Measurements from ENCODE around the gene LPP. TPM values are rescaled to one million over a fixed set of nuclear protein-coding genes. Genes with fewer than 3 reads are reported as not detected.

The LPP gene
- total and polyA plus RNA-seq, 2 donors (not counting 1 experiment from before 2014, with no cell fraction given), result 7.6 to 81.7 TPM

DNA sequence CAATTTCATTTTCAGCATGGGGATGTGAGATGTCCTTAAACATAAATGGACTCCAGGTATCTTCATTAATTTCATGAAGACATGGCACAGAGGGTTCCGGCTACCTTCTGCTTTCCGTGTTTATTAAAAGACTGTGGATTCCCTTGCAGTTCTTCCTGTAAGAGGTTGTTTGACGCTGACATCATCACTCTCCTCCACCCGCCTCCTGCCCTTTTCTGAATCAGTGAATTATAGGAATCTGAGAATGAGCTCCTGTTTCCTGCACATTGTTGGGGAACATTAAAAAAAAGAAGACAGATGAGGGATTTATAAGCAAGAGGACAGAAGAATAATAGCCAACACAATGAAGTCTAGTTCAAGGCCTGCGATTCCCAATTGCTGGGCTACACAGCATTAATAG is 191.3 kb downstream of the LPP start:
- H3K9me3 ChIP-seq (ENCODE audit: control extremely low read depth in 1 of 3, control insufficient read depth in 2 of 3, insufficient read depth in 1 of 3, low read length in 2 of 3), result no peaks in the 10 kb centered on the region
- H3K79me2 ChIP-seq (ENCODE audit: control insufficient read depth, insufficient read depth, low read length), result no peaks in the 10 kb centered on the region
- H3K4me1 Mint-ChIP-seq, result peaks cover 31% of the 10 kb centered on the region
- ATAC-seq (ENCODE audit: low read depth), result no peak
- no peaks in the 10 kb centered on the region for H3K27me3 Mint-ChIP-seq
- H3K36me3 ChIP-seq (replicated peaks in 1 of 2; ENCODE audit: control extremely low read depth in 1 of 2, control insufficient read depth in 1 of 2, extremely low read depth in 1 of 2, insufficient read depth in 2 of 2, low read length in 1 of 2), result no peaks in the 10 kb centered on the region
- no peak overlapping the region for H3K4me3 ChIP-seq (ENCODE audit: control extremely low read depth in 1 of 5, extremely low read depth in 1 of 5, insufficient read depth in 1 of 5, low read depth in 2 of 5, low read length in 4 of 5)
- H3K9ac ChIP-seq (ENCODE audit: low read length), result no peak overlapping the region
- no peak overlapping the region for H3K27ac ChIP-seq (ENCODE audit: low read length in 2 of 2)
- H4K20me1 ChIP-seq (ENCODE audit: control insufficient read depth, insufficient read depth, low read length, poor library complexity, severe bottlenecking), result no peaks in the 10 kb centered on the region
- DNase-seq, result no peak
- intact Hi-C loops (cut with micrococcal nuclease), result loop anchor here (2.0 kb wide), 1 partner anchor 14 kb away; no protein-coding TSS in a partner anchor
- peaks cover 9 to 10% of the 10 kb centered on the region in 2 donors for H3K4me1 ChIP-seq (ENCODE audit: control insufficient read depth in 2 of 2, insufficient read depth in 2 of 2, low read length in 2 of 2)
- no peaks in the 10 kb centered on the region for H3K27me3 ChIP-seq (replicated peaks in 1 of 4; ENCODE audit: control extremely low read depth in 1 of 4, control insufficient read depth in 3 of 4, insufficient read depth in 4 of 4, low read length in 3 of 4)
- WGBS (ENCODE audit: insufficient coverage), result 80% methylated on average over 1 of the region's 5 CpGs
- ChIA-PET CTCF (no interaction called here), POLR2A (interaction anchor here (0.8 kb wide), 1 partner anchor 14 kb away, joined by 4 read pairs; no protein-coding TSS in a partner anchor)
- TF ChIP-seq EZH2 (IDR thresholded peaks at IDR 0.05; ENCODE audit: borderline replicate concordance, insufficient read depth, low read depth, low read length, poor library complexity, severe bottlenecking), result no peak
- no peak overlapping the region for H3K27ac Mint-ChIP-seq
- H3K4me2 ChIP-seq (replicated peaks; ENCODE audit: low read depth, low read length, poor library complexity, severe bottlenecking), result peak overlapping the region; percentile 17
- H3K9me3 Mint-ChIP-seq (ENCODE audit: insufficient read depth), result no peaks in the 10 kb centered on the region
- H2AFZ ChIP-seq (ENCODE audit: insufficient read depth, low read depth, low read length, poor library complexity, severe bottlenecking), result no peak overlapping the region
- no peak overlapping the region for H3K4me3 Mint-ChIP-seq

DNA sequence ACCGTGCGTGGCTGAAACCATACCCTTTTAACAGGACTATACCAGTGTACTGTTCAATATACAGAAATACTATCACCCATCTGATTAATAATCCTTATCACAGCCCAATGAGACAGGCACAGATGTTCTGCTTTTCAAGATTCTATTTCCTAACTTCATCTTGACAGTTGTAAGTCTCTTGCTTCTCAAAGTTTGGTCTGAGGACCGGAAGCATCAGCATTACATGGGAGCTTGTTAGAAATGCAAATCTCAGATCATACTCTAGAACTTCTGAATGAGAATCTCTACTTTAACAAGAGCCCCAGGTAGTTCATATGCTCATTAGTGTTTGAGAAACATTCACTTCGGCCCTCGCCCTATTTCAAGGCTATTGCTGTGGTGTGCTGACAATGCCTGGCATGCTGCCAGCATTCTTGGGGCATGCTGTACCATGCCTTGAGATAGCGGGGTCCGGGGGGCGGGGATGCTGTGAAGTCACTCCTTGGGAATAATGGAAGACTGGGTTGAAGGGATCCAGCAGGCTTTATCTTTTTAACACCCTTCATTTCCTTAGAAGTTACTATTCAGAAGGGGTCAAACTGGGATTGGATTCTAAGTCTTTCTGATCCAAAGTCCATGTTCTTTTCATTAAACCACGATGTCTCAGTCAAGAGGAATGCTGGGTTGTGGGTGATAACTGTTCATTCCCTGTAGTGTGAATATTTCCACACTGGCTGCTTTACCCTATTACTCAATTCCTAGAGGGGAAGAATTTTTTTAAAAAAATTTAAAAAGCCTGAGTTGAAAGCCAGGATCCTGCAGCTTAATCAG is 194.7 kb downstream of the LPP start:
- H3K27ac ChIP-seq (ENCODE audit: low read length in 2 of 2), result no peak overlapping the region
- no peaks in the 10 kb centered on the region for H3K9me3 ChIP-seq (ENCODE audit: control extremely low read depth in 1 of 3, control insufficient read depth in 2 of 3, insufficient read depth in 1 of 3, low read length in 2 of 3)
- 87% methylated on average over 3 of the region's 9 CpGs for WGBS (ENCODE audit: insufficient coverage)
- DNase-seq (no peak), ATAC-seq (ENCODE audit: low read depth) (no peak)
- POLR2A ChIA-PET, result no interaction called here
- H3K4me2 ChIP-seq (replicated peaks; ENCODE audit: low read depth, low read length, poor library complexity, severe bottlenecking), result no peak overlapping the region
- H3K4me3 Mint-ChIP-seq, result no peak overlapping the region
- no peaks in the 10 kb centered on the region for H3K9me3 Mint-ChIP-seq (ENCODE audit: insufficient read depth)
- intact Hi-C loops (cut with micrococcal nuclease), result no loop called here
- no peaks in the 10 kb centered on the region for H3K36me3 ChIP-seq (replicated peaks in 1 of 2; ENCODE audit: control extremely low read depth in 1 of 2, control insufficient read depth in 1 of 2, extremely low read depth in 1 of 2, insufficient read depth in 2 of 2, low read length in 1 of 2)
- peaks cover 27 to 28% of the 10 kb centered on the region in 2 donors for H3K4me1 ChIP-seq (ENCODE audit: control insufficient read depth in 2 of 2, insufficient read depth in 2 of 2, low read length in 2 of 2)
- no peaks in the 10 kb centered on the region for H3K27me3 Mint-ChIP-seq
- H3K27ac Mint-ChIP-seq, result no peak overlapping the region
- no peak overlapping the region for H3K4me3 ChIP-seq (ENCODE audit: control extremely low read depth in 1 of 5, extremely low read depth in 1 of 5, insufficient read depth in 1 of 5, low read depth in 2 of 5, low read length in 4 of 5)
- CTCF ChIA-PET, result no interaction called here
- peaks cover 54% of the 10 kb centered on the region for H3K4me1 Mint-ChIP-seq
- H3K9ac ChIP-seq (ENCODE audit: low read length), result no peak overlapping the region
- no peaks in the 10 kb centered on the region for H3K27me3 ChIP-seq (replicated peaks in 1 of 4; ENCODE audit: control extremely low read depth in 1 of 4, control insufficient read depth in 3 of 4, insufficient read depth in 4 of 4, low read length in 3 of 4)
- H2AFZ ChIP-seq (ENCODE audit: insufficient read depth, low read depth, low read length, poor library complexity, severe bottlenecking), result no peak overlapping the region
- TF ChIP-seq, protein P1, sequence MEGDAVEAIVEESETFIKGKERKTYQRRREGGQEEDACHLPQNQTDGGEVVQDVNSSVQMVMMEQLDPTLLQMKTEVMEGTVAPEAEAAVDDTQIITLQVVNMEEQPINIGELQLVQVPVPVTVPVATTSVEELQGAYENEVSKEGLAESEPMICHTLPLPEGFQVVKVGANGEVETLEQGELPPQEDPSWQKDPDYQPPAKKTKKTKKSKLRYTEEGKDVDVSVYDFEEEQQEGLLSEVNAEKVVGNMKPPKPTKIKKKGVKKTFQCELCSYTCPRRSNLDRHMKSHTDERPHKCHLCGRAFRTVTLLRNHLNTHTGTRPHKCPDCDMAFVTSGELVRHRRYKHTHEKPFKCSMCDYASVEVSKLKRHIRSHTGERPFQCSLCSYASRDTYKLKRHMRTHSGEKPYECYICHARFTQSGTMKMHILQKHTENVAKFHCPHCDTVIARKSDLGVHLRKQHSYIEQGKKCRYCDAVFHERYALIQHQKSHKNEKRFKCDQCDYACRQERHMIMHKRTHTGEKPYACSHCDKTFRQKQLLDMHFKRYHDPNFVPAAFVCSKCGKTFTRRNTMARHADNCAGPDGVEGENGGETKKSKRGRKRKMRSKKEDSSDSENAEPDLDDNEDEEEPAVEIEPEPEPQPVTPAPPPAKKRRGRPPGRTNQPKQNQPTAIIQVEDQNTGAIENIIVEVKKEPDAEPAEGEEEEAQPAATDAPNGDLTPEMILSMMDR (IDR thresholded peaks at IDR 0.05), result no peak
- no peak for TF ChIP-seq EZH2 (IDR thresholded peaks at IDR 0.05; ENCODE audit: borderline replicate concordance, insufficient read depth, low read depth, low read length, poor library complexity, severe bottlenecking)
- no peaks in the 10 kb centered on the region for H4K20me1 ChIP-seq (ENCODE audit: control insufficient read depth, insufficient read depth, low read length, poor library complexity, severe bottlenecking)
- no peaks in the 10 kb centered on the region for H3K79me2 ChIP-seq (ENCODE audit: control insufficient read depth, insufficient read depth, low read length)
